Measurements from ENCODE around the gene C3orf70.

C3orf70 gene

DNA sequence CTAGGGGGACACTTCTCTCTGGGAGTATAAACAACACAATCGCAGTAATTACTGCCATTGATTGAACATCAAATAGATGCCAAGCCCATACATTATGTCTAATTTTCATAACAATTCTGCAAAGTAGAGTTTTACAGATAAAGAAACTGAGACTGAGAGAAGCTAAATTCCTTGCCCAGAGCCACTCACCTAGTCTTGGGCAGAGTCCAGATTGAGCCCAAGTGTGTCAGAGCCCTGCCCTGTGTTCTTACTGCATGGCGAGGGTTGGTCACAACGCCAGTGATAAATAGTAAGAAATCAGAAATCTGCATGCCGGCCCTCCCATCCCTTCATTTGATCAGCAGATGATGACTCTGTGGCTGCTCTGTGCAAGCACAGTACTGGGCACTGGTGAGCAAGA is 106.3 kb downstream of the C3orf70 start:
- no peak for DNase-seq

DNA sequence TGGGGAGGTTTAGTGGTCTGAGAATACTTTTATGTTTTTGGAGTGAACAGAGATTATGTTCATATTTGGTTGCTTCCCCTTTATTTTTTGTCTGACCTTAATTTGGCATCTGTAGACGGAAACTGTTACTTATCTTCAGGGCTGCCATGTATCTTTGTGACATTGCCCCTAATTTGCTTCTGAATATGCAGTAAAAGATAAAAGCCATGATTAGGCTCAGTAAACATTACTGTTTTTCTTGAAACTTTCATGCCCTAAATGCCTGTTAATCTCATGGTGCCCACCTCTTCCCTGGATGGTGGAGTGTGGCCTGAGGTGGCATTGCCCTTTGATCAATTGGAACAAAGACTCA is 106.7 kb downstream of the C3orf70 start:
- no peak for DNase-seq

DNA sequence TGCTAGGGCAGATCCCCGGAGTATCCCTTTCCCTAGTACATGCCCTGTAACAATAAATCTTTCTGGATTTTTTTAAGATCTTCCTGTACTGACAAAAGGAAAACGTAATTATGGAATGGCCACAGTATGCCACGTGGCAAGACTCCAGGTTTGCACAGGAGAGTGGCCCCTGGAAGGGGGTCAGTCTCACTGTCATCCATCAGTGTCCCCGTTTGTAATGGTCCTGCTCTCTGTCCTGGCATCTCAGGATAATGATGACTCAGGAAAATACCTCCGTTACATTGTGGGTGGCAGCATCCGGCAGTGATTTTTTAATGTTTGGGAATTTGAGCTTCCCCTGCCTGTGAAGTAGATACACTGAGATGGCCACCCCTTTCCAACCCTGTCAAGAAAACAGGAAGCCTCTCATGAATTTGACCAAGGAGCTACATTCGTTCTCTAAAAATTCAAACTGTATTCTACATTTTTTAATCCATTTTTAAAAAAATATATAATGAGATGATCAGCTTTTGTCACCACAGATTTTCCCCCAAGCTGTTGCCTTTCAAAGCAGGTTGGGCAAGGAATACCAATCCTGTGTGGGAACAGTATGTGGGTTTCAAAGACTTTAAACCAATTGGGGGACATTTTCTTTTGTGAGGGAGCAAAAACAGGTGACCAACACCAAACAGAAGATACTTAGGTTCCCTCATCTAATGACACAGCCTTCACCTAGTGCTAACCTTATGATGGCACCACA is 110.4 kb downstream of the C3orf70 start:
- no peak for DNase-seq

DNA sequence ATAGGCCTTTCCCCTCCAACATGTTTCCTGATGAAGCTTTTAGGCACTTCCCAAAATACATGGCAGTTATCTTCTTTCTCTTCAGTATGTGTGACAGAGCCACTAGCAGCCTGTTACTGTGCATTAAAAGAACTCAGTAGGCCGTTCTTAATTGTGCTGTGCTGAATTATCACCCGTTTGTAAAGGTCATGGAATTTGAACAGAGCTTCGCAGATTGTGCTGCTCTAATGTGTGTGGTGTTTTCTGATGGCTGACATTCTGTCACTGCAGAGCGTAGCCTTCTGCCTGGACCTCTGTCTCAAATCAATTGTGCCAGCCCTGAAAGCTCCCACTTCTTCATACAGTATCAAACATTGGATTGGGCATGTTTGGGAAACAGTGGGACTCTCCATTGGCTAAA is 111.3 kb downstream of the C3orf70 start:
- DNase-seq, result no peak

DNA sequence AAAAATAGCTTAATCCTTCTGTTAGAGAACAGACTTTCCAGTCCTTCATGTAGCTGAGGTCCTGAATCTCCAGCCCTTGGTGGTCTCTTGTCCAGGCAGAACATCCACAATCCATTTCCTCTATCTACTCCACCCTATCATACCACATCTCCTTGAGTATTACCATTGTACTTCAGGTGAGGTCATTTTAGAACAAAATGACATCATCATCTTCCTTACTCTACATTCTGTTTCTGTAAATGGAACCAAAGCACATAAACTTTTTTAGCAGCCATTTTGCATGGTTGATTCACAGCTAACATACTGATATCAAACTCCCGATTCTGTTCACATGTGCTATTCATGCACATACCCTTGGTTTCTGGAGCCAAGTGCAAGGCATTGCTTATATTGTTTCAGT is 112.4 kb downstream of the C3orf70 start:
- no peak for DNase-seq

DNA sequence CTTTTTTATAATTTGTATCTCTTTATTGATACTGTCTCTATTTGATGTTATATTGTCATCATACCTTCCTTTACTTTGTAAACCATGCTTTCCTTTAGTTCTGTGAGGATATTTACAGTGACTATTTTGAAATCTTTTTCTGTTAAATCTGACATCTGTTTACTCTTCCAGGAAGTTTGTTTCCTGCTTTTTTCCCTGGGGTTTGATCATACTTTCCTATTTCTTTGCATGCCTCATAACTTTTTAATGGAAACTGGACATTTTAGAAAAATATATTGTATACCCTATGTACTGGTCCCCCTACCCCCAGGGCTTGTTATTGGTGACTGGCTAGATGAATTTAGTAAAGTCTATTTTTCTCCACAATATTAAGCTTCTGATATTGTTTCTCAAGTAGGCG is 115.1 kb downstream of the C3orf70 start:
- DNase-seq, result no peak

DNA sequence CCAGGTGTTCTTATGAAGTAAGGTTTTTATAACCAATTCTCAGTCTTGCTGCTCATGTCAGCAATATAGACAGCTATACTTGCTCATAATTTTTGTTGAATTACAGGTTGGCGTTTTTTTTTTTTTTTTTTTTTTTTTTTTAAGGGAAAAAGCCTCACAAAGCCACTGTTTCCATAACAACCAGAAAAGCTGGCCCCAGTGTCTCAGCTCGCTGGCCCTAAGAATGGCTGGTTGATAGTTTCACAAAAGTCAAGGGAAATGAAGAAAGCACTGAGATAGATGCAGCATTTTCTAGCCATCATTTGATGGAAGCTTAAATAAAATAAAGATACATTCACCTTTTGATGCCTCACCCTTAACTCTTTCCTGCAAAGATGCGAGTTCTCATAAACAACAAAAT is 121.9 kb downstream of the C3orf70 start:
- DNase-seq, result no peak

DNA sequence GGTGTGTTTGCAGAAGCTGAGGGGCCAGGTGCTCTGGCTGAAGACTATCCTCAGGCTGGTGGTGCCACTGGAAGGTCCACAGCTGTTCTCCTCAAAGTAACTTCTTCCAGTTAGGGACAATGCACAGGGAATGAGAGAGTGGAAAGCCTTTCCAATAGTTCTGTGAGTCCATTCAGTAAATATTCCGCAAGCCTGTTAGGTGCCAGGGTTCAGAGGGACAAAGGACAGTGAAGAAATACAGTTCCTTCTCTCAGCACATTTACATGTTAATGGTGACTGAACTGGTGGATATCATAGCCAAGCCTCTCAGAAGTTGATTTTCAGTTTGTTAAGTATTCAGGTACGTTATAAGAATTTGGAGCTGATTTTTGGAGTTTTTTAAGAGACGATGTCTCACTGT is 122.5 kb downstream of the C3orf70 start:
- DNase-seq, result no peak

DNA sequence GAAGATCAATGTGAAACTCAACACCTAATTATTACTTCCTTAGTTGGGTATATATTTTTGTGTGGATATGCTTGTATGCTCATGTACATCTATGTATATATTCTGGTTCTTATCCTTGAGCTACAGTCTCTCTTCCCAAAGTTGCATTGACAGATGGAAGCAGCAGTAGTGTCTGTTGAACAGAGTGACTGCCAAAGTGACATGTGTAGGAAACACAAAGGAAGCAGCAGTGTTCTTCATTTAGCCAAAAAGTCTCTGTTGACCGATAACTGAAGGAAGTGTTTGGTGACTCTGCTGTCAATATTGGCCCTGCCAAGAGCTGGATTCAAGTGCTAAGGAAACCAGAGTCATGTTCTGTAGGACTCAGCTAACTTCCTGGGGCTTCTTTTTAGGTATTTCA is 123.8 kb downstream of the C3orf70 start:
- no peak for DNase-seq

DNA sequence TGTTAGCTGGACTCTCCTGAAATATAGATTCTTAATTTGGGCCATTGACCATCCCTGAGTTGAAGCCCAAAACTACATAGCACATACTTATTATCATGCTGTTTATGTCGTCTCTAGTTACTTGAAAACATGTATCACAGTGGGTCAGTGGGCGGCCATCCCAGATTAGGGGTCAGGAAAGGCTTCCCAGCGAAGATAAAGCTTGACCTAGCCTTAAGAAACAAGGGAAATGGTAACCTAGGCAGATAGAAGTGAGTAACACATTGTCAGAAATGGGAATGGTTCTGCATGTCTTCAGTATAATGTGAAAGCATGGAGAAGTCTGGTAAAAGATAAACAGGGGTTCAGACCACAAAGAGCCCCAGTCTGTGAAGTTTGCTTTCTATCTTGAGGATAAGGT is 124.7 kb downstream of the C3orf70 start:
- no peak for DNase-seq
